ENCODE results near the gene CIPC. TPM values are rescaled to one million over a fixed set of nuclear protein-coding genes. Genes with fewer than 3 reads are reported as not detected.

CIPC gene
- total RNA-seq, 1 experiment from 2014 or later, result 26.6 TPM

DNA sequence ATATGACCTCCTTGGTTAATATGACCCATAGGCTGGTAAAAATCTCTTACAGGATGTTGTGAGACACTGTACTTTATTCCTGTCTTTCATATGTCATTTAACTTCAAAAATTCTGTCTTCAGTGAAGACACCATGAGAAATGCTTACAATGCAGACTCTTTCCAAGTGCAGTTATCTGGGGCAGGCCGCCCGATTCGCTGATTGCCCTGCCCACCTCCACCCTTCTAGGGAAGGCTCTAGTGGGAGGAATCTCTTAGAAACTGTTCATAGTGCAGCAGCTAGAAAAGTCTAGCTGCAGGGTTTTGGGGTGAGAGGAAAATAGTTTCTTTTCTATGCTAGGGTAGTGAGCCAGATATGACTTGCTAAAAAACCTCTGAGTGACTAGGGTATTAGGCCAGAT lies 15.0 kb upstream of the CIPC start:
- Histone ChIP-seq H3K79me2 (ENCODE audit: low read length) (no peaks in the 10 kb centered on the region), H3K4me3 (ENCODE audit: low read length) (no peak overlapping the region), H3K36me3 (ENCODE audit: low read depth, low read length) (no peaks in the 10 kb centered on the region), H3K9me2 (replicated peaks; ENCODE audit: low read length) (no peaks in the 10 kb centered on the region), H3K4me1 (ENCODE audit: insufficient read depth, low read length) (peaks cover 9% of the 10 kb centered on the region), H4K20me1 (ENCODE audit: low read length) (no peaks in the 10 kb centered on the region), H3K27ac (ENCODE audit: low read length) (no peak overlapping the region), H3F3A (ENCODE audit: low read length, unreplicated experiment) (no peaks in the 10 kb centered on the region), H3K9ac (ENCODE audit: low read length) (no peak overlapping the region), H3K4me2 (ENCODE audit: low read length) (no peak overlapping the region), H2AFZ (ENCODE audit: low read length) (no peak overlapping the region), H3K9me3 (ENCODE audit: low read length) (no peaks in the 10 kb centered on the region), H3K27me3 (ENCODE audit: low read length) (no peaks in the 10 kb centered on the region)
- DNase-seq (no peak), ATAC-seq (no peak)
- BruUV-seq (replicated peaks), result no TSS peak
- POLR2A ChIA-PET (ENCODE audit: unreplicated experiment), result no interaction called here
- no peak for TF ChIP-seq EZH2phosphoT487 (IDR thresholded peaks at IDR 0.05; ENCODE audit: borderline replicate concordance, low read length)
- no peak for TF ChIP-seq EZH2 (IDR thresholded peaks at IDR 0.05; ENCODE audit: low read length, unreplicated experiment)
- no peak for TF ChIP-seq CTCF (conservative IDR thresholded peaks at IDR 0.05; ENCODE audit: low read depth, low read length)
- CTCF ChIA-PET, result no interaction called here
- intact Hi-C loops (cut with micrococcal nuclease), result no loop called here

DNA sequence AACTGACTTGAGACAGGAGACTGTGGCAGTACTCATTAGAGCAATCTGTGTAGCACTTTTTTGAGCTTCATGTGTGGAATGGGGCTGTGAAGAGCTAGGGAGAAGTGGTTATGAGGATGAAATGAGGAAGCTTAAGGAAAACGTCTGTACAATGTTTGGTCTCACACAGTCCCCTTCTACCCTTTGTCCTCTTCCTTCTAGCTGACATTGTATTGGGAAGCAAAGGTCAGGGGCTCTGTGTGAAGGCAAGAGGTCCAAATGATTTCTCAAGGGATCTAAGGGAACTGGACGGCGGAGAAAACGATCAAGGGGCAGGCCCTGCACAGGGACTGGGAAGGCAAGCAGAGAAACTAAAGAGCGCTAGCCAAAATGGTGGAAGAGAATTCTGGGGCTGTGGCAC lies 13.1 kb upstream of the CIPC start:
- Histone ChIP-seq H2AFZ (ENCODE audit: low read length) (no peak overlapping the region), H3K79me2 (ENCODE audit: low read length) (no peaks in the 10 kb centered on the region), H3K4me3 (ENCODE audit: low read length) (no peak overlapping the region), H4K20me1 (ENCODE audit: low read length) (no peaks in the 10 kb centered on the region), H3K27ac (ENCODE audit: low read length) (no peak overlapping the region), H3K36me3 (ENCODE audit: low read depth, low read length) (no peaks in the 10 kb centered on the region), H3K4me2 (ENCODE audit: low read length) (no peak overlapping the region), H3K4me1 (ENCODE audit: insufficient read depth, low read length) (peaks cover 22% of the 10 kb centered on the region), H3K9me3 (ENCODE audit: low read length) (no peaks in the 10 kb centered on the region), H3K9me2 (replicated peaks; ENCODE audit: low read length) (no peaks in the 10 kb centered on the region), H3F3A (ENCODE audit: low read length, unreplicated experiment) (peaks cover 3% of the 10 kb centered on the region), H3K27me3 (ENCODE audit: low read length) (no peaks in the 10 kb centered on the region), H3K9ac (ENCODE audit: low read length) (no peak overlapping the region)
- no peak for DNase-seq
- ChIA-PET POLR2A (ENCODE audit: unreplicated experiment) (no interaction called here), CTCF (no interaction called here)
- TF ChIP-seq CTCF (conservative IDR thresholded peaks at IDR 0.05; ENCODE audit: low read depth, low read length) (no peak), EZH2phosphoT487 (IDR thresholded peaks at IDR 0.05; ENCODE audit: borderline replicate concordance, low read length) (no peak)
- BruUV-seq (replicated peaks), result no TSS peak
- no peak for ATAC-seq
- intact Hi-C loops (cut with micrococcal nuclease), result no loop called here

DNA sequence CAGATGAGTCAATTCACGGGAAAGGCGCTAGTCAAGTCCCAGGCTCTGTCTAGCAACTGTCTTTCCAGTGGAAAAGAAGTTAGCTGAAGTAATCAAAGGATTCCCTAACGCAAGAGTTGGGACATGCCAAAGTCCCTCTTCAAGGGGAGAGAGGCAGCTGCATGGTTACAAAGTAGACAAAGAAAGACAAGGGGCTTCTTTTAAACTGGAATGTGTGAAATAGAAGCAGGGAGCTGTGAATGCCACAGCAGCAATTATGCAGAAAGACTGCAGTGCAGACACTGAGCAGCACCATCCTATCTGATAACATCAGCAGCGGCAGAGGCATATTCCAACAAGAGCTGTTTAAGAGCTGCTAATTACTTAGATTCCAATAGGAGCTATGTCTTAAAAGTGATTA lies 12.5 kb upstream of the CIPC start:
- H2AFZ ChIP-seq (ENCODE audit: low read length), result no peak overlapping the region
- H3F3A ChIP-seq (ENCODE audit: low read length, unreplicated experiment), result peaks cover 3% of the 10 kb centered on the region
- no peak overlapping the region for H3K9ac ChIP-seq (ENCODE audit: low read length)
- H3K4me3 ChIP-seq (ENCODE audit: low read length), result no peak overlapping the region
- no peaks in the 10 kb centered on the region for H3K36me3 ChIP-seq (ENCODE audit: low read depth, low read length)
- no peaks in the 10 kb centered on the region for H3K79me2 ChIP-seq (ENCODE audit: low read length)
- H3K4me2 ChIP-seq (ENCODE audit: low read length), result no peak overlapping the region
- BruUV-seq (replicated peaks), result no TSS peak
- ChIA-PET CTCF (interaction anchor here (0.5 to 0.7 kb wide), 2 partner anchors 15 to 143 kb away, joined by 4 read pairs; no protein-coding TSS in a partner anchor), POLR2A (ENCODE audit: unreplicated experiment) (interaction anchor here (0.5 kb wide), 1 partner anchor 462 kb away, joined by 5 read pairs; no protein-coding TSS in a partner anchor)
- H3K27me3 ChIP-seq (ENCODE audit: low read length), result no peaks in the 10 kb centered on the region
- H3K27ac ChIP-seq (ENCODE audit: low read length), result no peak overlapping the region
- H3K9me3 ChIP-seq (ENCODE audit: low read length), result no peaks in the 10 kb centered on the region
- DNase-seq (no peak), ATAC-seq (no peak)
- H3K4me1 ChIP-seq (ENCODE audit: insufficient read depth, low read length), result peaks cover 22% of the 10 kb centered on the region
- TF ChIP-seq EZH2phosphoT487 (IDR thresholded peaks at IDR 0.05; ENCODE audit: borderline replicate concordance, low read length) (no peak), CTCF (conservative IDR thresholded peaks at IDR 0.05; ENCODE audit: low read depth, low read length) (no peak), EZH2 (IDR thresholded peaks at IDR 0.05; ENCODE audit: low read length, unreplicated experiment) (no peak)
- H3K9me2 ChIP-seq (replicated peaks; ENCODE audit: low read length), result no peaks in the 10 kb centered on the region
- intact Hi-C loops (cut with micrococcal nuclease), result no loop called here
- no peaks in the 10 kb centered on the region for H4K20me1 ChIP-seq (ENCODE audit: low read length)
